GM23338 (cell line): ENCODE results near the gene CSF2. TPM values are rescaled to one million over a fixed set of nuclear protein-coding genes. Genes with fewer than 3 reads are reported as not detected.
"Not testable (repeated sequence)": the region's sequence is repeated elsewhere in the genome, so short reads cannot be mapped to it uniquely, and the experiment has no call there.

Experiments
- ATAC-seq: fragments of 200-7000 bp; cut with Tn5 transposase; 3 replicates; pipeline ENCODE4 v1.9.1; 2020
- DNase-seq: peaks from one replicate; pipeline ENCODE4 v3.0.0-alpha.2; 2015; ENCODE audit warnings: low spot score
- H2AFZ ChIP-seq: fragments of 200-600 bp; sonication (generic); 2 replicates; pipeline ENCODE4 v1.8.0; 2016; ENCODE audit warnings: antibody characterized with exemption, mild to moderate bottlenecking, moderate library complexity
- H3F3A ChIP-seq: fragments of 200-600 bp; sonication (generic); replicated peaks from 2 replicates; pipeline ENCODE4 v1.8.0; 2017; ENCODE audit warnings: antibody characterized with exemption, mixed run types, low read depth
- H3K27ac ChIP-seq: fragments of 200-600 bp; sonication (generic); 2 replicates; pipeline ENCODE4 v1.6.1; 2016; ENCODE audit warnings: low read depth
- H3K27me3 ChIP-seq: fragments of 200-600 bp; sonication (generic); 2 replicates; pipeline ENCODE4 v1.8.0; 2016; ENCODE audit warnings: mild to moderate bottlenecking, mixed run types, moderate library complexity; ENCODE audit not compliant: insufficient read depth
- H3K36me3 ChIP-seq: fragments of 200-600 bp; sonication (generic); 2 replicates; pipeline ENCODE4 v1.8.0; 2016; ENCODE audit warnings: mild to moderate bottlenecking; ENCODE audit not compliant: insufficient read depth
- H3K4me1 ChIP-seq: fragments of 200-600 bp; sonication (generic); 2 replicates; pipeline ENCODE4 v1.8.0; 2016; ENCODE audit warnings: mild to moderate bottlenecking, moderate library complexity; ENCODE audit not compliant: insufficient read depth
- H3K4me2 ChIP-seq: fragments of 200-600 bp; sonication (generic); 2 replicates; pipeline ENCODE4 v1.7.1; 2017; ENCODE audit warnings: mixed run types
- H3K4me3 ChIP-seq: fragments of 200-600 bp; sonication (generic); 2 replicates; pipeline ENCODE4 v1.6.1; 2016; ENCODE audit warnings: mixed run types
- H3K79me2 ChIP-seq: fragments of 200-600 bp; sonication (generic); replicated peaks from 2 replicates; pipeline ENCODE4 v1.8.0; 2017; ENCODE audit warnings: mild to moderate bottlenecking; ENCODE audit not compliant: insufficient read depth
- H3K9me2 ChIP-seq: fragments of 200-600 bp; sonication (generic); 2 replicates; pipeline ENCODE4 v1.8.0; 2017; ENCODE audit not compliant: insufficient read depth
- H4K20me1 ChIP-seq: fragments of 200-600 bp; sonication (generic); replicated peaks from 2 replicates; pipeline ENCODE4 v1.8.0; 2017; ENCODE audit warnings: mild to moderate bottlenecking; ENCODE audit not compliant: insufficient read depth
- H3K27ac Mint-ChIP-seq: 2 replicates; pipeline ENCODE4 v1.8.0; 2020; ENCODE audit warnings: inconsistent platforms, mild to moderate bottlenecking, moderate library complexity, mixed read lengths
- H3K27me3 Mint-ChIP-seq: 3 replicates; pipeline ENCODE4 v1.8.0; 2022; ENCODE audit warnings: low read depth, mild to moderate bottlenecking, moderate library complexity, mixed read lengths, inconsistent platforms; ENCODE audit not compliant: insufficient read depth, poor library complexity
- H3K36me3 Mint-ChIP-seq: 3 replicates; pipeline ENCODE4 v1.8.0; 2021; ENCODE audit warnings: low read depth, mild to moderate bottlenecking, inconsistent platforms, moderate library complexity, mixed read lengths
- H3K4me1 Mint-ChIP-seq: 3 replicates; pipeline ENCODE4 v1.8.0; 2020; ENCODE audit warnings: mild to moderate bottlenecking, inconsistent platforms, mixed read lengths
- H3K4me3 Mint-ChIP-seq: 3 replicates; pipeline ENCODE4 v1.8.0; 2021; ENCODE audit warnings: moderate library complexity, mild to moderate bottlenecking, inconsistent platforms, mixed read lengths
- H3K9me3 Mint-ChIP-seq: 3 replicates; pipeline ENCODE4 v1.8.0; 2020; ENCODE audit warnings: moderate library complexity, mild to moderate bottlenecking, inconsistent platforms, mixed read lengths
- polyA plus RNA-seq: library from polyadenylated mRNA; unstranded; fragments of >200 nt; fragmentation: Nextera tagmentation; extraction: Ambion mirVana; gene quantifications from 2 replicates; pipeline ENCODE4 v1.2.1, GENCODE V29; 2016
- small RNA-seq: library from RNA; depleted of rRNA; stranded (forward); fragments of <200 nt; gene quantifications from one replicate; pipeline ENCODE3, GENCODE V24; 2014; ENCODE audit warnings: low replicate concordance
- total RNA-seq: library from RNA; depleted of rRNA; stranded (reverse); fragments of >200 nt; shearing (Covaris generic); gene quantifications from 2 replicates; pipeline ENCODE4 v1.2.3, GENCODE V29; 2014; rRNA removed

CSF2 gene
- total and polyA plus RNA-seq, 2 experiments from 2014 or later, result not detected

GRCh38 chr5:132120717-132121116 lies 47.1 kb downstream of the CSF2 start:
- H3F3A ChIP-seq, H3K27ac ChIP-seq, H4K20me1 ChIP-seq, H3K36me3 Mint-ChIP-seq, H2AFZ ChIP-seq, ATAC-seq, H3K4me3 Mint-ChIP-seq, H3K4me1 ChIP-seq, H3K27me3 ChIP-seq, H3K4me2 ChIP-seq, H3K36me3 ChIP-seq, DNase-seq, H3K27me3 Mint-ChIP-seq, H3K79me2 ChIP-seq, H3K4me1 Mint-ChIP-seq, H3K9me2 ChIP-seq, H3K4me3 ChIP-seq, H3K27ac Mint-ChIP-seq: not testable (repeated sequence)
- H3K9me3 Mint-ChIP-seq, result peaks cover 20% of the 10 kb centered on the region; the same call in 2 of the 3 replicates

GRCh38 chr5:132122971-132123370 lies 49.4 kb downstream of the CSF2 start:
- not testable (repeated sequence) for H3K27me3 Mint-ChIP-seq, H3K4me2 ChIP-seq, DNase-seq, H3K36me3 ChIP-seq, H3K79me2 ChIP-seq, ATAC-seq, H4K20me1 ChIP-seq, H3K27me3 ChIP-seq, H3K27ac Mint-ChIP-seq, H3K27ac ChIP-seq, H3K4me1 ChIP-seq, H3K4me3 Mint-ChIP-seq, H3F3A ChIP-seq, H3K36me3 Mint-ChIP-seq, H3K4me3 ChIP-seq, H3K4me1 Mint-ChIP-seq, H3K9me2 ChIP-seq, H2AFZ ChIP-seq
- peaks cover 24% of the 10 kb centered on the region; the same call in 2 of the 3 replicates for H3K9me3 Mint-ChIP-seq

- H3K27me3 Mint-ChIP-seq, H3K36me3 ChIP-seq, H3K4me1 ChIP-seq, H3K27ac ChIP-seq, H3K9me2 ChIP-seq, H3K4me3 ChIP-seq, H3F3A ChIP-seq, ATAC-seq, H3K27me3 ChIP-seq, H3K4me1 Mint-ChIP-seq, DNase-seq, H4K20me1 ChIP-seq, H3K36me3 Mint-ChIP-seq, H2AFZ ChIP-seq, H3K4me2 ChIP-seq, H3K79me2 ChIP-seq, H3K4me3 Mint-ChIP-seq, H3K27ac Mint-ChIP-seq: not testable (repeated sequence)
- H3K9me3 Mint-ChIP-seq, result peaks cover 24% of the 10 kb centered on the region; the same call in 2 of the 3 replicates
Observed at GRCh38 chr5:132123578-132123977, 50.0 kb downstream of the CSF2 start.

Small RNA genes within 50 kb of the gene (small RNA-seq; reads per million reads assigned to genes)
- gene RF00285, result not detected

Other genes with a start within 250 kb of the CSF2 start
- gene MEIKIN, start 128.1 kb upstream of the CSF2 start, total RNA-seq, result not detected in 2 replicates
- not detected in 2 replicates for gene MEIKIN, start 128.1 kb upstream of the CSF2 start, polyA plus RNA-seq
- gene ACSL6, start 62.1 kb upstream of the CSF2 start, total RNA-seq, result 3.6 and 4.6 TPM in 2 replicates
- 0.76 and 1.1 TPM in 2 replicates for gene ACSL6, start 62.1 kb upstream of the CSF2 start, polyA plus RNA-seq
- gene IL3, start 13.1 kb upstream of the CSF2 start, total RNA-seq, result not detected in 2 replicates
- not detected in 2 replicates for gene IL3, start 13.1 kb upstream of the CSF2 start, polyA plus RNA-seq
- gene P4HA2, start 154.1 kb downstream of the CSF2 start, total RNA-seq, result 8.0 and 10.3 TPM in 2 replicates
- gene P4HA2, start 154.1 kb downstream of the CSF2 start, polyA plus RNA-seq, result 5.9 and 8.1 TPM in 2 replicates
- 17.4 and 31.8 TPM in 2 replicates for gene PDLIM4, start 183.9 kb downstream of the CSF2 start, total RNA-seq
- 25.2 and 28.0 TPM in 2 replicates for gene PDLIM4, start 183.9 kb downstream of the CSF2 start, polyA plus RNA-seq
- gene SLC22A4, start 220.6 kb downstream of the CSF2 start, total RNA-seq, result 0.28 and 0.78 TPM in 2 replicates
- gene SLC22A4, start 220.6 kb downstream of the CSF2 start, polyA plus RNA-seq, result 0.12 and 0.40 TPM in 2 replicates